ENCODE data around the gene PYROXD2. TPM values are rescaled to one million over a fixed set of nuclear protein-coding genes. Genes with fewer than 3 reads are reported as not detected.

The PYROXD2 gene
- total RNA-seq, 1 donor from 2014 or later = 15.8 TPM

GRCh38 chr10:98391578-98391991, 23.4 kb downstream of the PYROXD2 start:
- TF ChIP-seq CTCF (IDR thresholded peaks at IDR 0.05; ENCODE audit: unreplicated experiment) = no peak
- no peak for DNase-seq (ENCODE audit: low spot score, unreplicated experiment)
- Mint-ChIP-seq H3K9me3 (ENCODE audit: low read depth) (no peaks in the 10 kb centered on the region), H3K27me3 (no peaks in the 10 kb centered on the region), H3K36me3 (ENCODE audit: insufficient read depth) (no peaks in the 10 kb centered on the region), H3K4me3 (ENCODE audit: low read depth) (no peak overlapping the region), H3K4me1 (ENCODE audit: low read depth) (no peaks in the 10 kb centered on the region), H3K27ac (no peak overlapping the region)

- no peaks in the 10 kb centered on the region for H3K36me3 Mint-ChIP-seq (ENCODE audit: insufficient read depth)
- H3K27me3 Mint-ChIP-seq = no peaks in the 10 kb centered on the region
- no peak overlapping the region for H3K4me3 Mint-ChIP-seq (ENCODE audit: low read depth)
- DNase-seq (ENCODE audit: low spot score, unreplicated experiment) = no peak
- H3K27ac Mint-ChIP-seq = no peak overlapping the region
- no peaks in the 10 kb centered on the region for H3K4me1 Mint-ChIP-seq (ENCODE audit: low read depth)
- no peak for TF ChIP-seq CTCF (IDR thresholded peaks at IDR 0.05; ENCODE audit: unreplicated experiment)
- H3K9me3 Mint-ChIP-seq (ENCODE audit: low read depth) = no peaks in the 10 kb centered on the region
Measured at GRCh38 chr10:98391065-98391464, 23.9 kb downstream of the PYROXD2 start.

GRCh38 chr10:98390406-98390805, 24.6 kb downstream of the PYROXD2 start:
- TF ChIP-seq CTCF (IDR thresholded peaks at IDR 0.05; ENCODE audit: unreplicated experiment) = no peak
- H3K9me3 Mint-ChIP-seq (ENCODE audit: low read depth) = no peaks in the 10 kb centered on the region
- no peaks in the 10 kb centered on the region for H3K4me1 Mint-ChIP-seq (ENCODE audit: low read depth)
- H3K36me3 Mint-ChIP-seq (ENCODE audit: insufficient read depth) = no peaks in the 10 kb centered on the region
- H3K4me3 Mint-ChIP-seq (ENCODE audit: low read depth) = no peak overlapping the region
- no peaks in the 10 kb centered on the region for H3K27me3 Mint-ChIP-seq
- no peak overlapping the region for H3K27ac Mint-ChIP-seq
- DNase-seq (ENCODE audit: low spot score, unreplicated experiment) = no peak

- Mint-ChIP-seq H3K4me1 (ENCODE audit: low read depth) (no peaks in the 10 kb centered on the region), H3K27ac (no peak overlapping the region), H3K27me3 (no peaks in the 10 kb centered on the region)
Measured at GRCh38 chr10:98389398-98389797, 25.6 kb downstream of the PYROXD2 start.

GRCh38 chr10:98388101-98388655, 26.8 kb downstream of the PYROXD2 start:
- no peaks in the 10 kb centered on the region for H3K27me3 Mint-ChIP-seq
- H3K4me3 Mint-ChIP-seq (ENCODE audit: low read depth) = no peak overlapping the region
- no peak for TF ChIP-seq CTCF (IDR thresholded peaks at IDR 0.05; ENCODE audit: unreplicated experiment)
- H3K36me3 Mint-ChIP-seq (ENCODE audit: insufficient read depth) = no peaks in the 10 kb centered on the region
- H3K4me1 Mint-ChIP-seq (ENCODE audit: low read depth) = no peaks in the 10 kb centered on the region
- no peaks in the 10 kb centered on the region for H3K9me3 Mint-ChIP-seq (ENCODE audit: low read depth)
- DNase-seq (ENCODE audit: low spot score, unreplicated experiment) = no peak
- H3K27ac Mint-ChIP-seq = no peak overlapping the region

More at GRCh38 chr10:98389398-98389797, 25.6 kb downstream of the PYROXD2 start:
- TF ChIP-seq CTCF (IDR thresholded peaks at IDR 0.05; ENCODE audit: unreplicated experiment) = no peak
- DNase-seq (ENCODE audit: low spot score, unreplicated experiment) = no peak
- Mint-ChIP-seq H3K36me3 (ENCODE audit: insufficient read depth) (no peaks in the 10 kb centered on the region), H3K4me3 (ENCODE audit: low read depth) (no peak overlapping the region), H3K9me3 (ENCODE audit: low read depth) (no peaks in the 10 kb centered on the region)

Data from progenitor cell of endocrine pancreas (in vitro differentiated cells).